ENCODE results near the gene MESD.
A peak's percentile ranks its signal among the peaks of the same experiment; 100 is the strongest.

MESD gene

DNA sequence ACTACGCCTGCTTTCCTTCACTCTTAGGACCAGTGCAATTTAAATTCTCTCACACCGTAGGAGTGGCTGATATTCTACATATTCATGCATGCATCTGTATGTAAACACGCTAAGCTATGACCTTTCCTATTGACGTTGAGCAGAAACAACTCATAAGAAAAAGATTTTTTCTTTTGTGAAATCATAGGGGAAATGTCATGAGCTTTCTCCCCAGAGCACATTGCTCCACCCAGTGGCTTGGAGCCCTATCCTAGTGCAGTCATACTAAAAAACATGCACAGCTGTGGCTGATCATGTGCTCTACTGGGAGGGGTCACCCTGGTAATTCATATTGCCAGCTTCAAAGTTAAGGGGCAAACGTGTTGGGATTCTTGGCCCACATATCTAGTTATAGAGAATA, 1.8 kb upstream of the MESD start:
- no peak for TF ChIP-seq ZFX (IDR thresholded peaks at IDR 0.05; ENCODE audit: borderline replicate concordance)
- TF ChIP-seq, protein P1, sequence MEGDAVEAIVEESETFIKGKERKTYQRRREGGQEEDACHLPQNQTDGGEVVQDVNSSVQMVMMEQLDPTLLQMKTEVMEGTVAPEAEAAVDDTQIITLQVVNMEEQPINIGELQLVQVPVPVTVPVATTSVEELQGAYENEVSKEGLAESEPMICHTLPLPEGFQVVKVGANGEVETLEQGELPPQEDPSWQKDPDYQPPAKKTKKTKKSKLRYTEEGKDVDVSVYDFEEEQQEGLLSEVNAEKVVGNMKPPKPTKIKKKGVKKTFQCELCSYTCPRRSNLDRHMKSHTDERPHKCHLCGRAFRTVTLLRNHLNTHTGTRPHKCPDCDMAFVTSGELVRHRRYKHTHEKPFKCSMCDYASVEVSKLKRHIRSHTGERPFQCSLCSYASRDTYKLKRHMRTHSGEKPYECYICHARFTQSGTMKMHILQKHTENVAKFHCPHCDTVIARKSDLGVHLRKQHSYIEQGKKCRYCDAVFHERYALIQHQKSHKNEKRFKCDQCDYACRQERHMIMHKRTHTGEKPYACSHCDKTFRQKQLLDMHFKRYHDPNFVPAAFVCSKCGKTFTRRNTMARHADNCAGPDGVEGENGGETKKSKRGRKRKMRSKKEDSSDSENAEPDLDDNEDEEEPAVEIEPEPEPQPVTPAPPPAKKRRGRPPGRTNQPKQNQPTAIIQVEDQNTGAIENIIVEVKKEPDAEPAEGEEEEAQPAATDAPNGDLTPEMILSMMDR (IDR thresholded peaks at IDR 0.05), result no peak
- H3K27ac ChIP-seq, result no peak overlapping the region

DNA sequence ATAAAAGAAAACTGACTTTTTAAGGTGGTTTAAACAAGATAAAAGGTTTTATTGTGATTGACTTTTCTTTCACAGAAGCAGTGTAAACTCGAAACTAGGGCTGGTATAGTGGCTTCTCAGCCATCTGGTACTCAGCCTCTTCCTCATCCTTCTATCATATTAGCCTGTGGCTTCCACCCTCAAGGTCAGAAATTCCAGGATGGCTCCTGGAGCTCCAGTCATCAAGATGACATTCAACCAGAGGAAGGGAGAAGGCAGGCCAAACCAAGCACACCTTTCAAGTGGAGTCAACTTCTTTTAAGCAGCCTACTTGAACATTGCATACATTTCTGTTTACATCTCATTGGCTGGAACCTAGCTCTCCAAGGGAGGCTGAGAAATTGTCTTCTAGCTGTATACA, 1.3 kb upstream of the MESD start:
- TF ChIP-seq, protein P1 (IDR thresholded peaks at IDR 0.05), result no peak
- TF ChIP-seq ZFX (IDR thresholded peaks at IDR 0.05; ENCODE audit: borderline replicate concordance), result no peak
- H3K27ac ChIP-seq, result no peak overlapping the region

DNA sequence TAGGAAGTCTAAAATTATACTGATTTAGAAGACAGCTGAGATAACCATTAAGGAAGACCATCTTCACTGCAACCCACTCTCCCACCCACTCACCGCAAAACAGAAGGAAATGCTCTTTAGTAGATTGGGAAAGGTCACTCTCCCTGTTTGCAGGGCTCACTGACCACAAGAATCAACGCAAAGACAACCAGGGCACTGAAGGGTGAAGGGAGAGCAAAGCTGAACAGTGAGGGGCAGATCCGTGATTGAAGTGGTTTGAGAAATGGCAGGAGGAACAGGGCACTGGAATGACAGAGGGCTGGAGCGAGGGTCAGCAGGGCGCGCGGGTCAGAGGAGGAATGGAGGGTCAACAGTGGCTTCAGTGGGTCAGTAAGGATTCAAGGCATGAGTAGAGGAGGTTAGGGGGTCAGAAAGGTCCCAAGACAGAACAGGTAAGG, 520 bp downstream of the MESD start:
- TF ChIP-seq, protein P1 (IDR thresholded peaks at IDR 0.05), result no peak
- no peak for TF ChIP-seq ZFX (IDR thresholded peaks at IDR 0.05; ENCODE audit: borderline replicate concordance)
- peak overlapping the region; percentile 73 for H3K27ac ChIP-seq

DNA sequence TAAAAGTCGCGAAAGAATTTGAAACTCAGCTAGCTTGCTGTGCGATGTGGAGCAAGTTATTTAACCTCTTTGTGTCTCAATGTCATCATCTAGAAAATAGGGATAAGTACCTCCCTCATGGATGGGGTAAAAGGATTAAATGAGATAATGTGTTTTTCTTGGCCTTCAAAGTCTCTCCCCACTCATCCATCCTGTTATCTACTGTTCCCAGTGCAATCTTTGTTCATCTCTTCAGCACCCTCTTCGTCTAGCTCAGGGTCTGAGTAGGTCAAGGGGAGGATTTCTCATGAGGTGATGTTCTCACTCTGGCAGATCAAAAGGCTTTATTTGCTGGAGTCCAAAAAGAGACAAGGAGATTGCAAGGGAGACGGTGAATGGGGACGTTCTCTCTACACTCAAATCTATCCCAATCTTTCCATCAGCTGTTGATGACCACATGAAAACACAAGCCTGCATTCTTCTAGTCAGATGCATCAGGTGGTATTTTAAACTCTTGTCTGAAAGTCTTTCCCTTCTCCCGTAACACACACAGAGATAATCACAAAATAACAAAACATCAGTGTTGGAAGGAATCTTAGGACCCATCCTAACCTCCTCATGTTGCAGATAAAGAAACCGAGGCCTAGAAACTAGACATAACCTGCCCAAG, 1.3 kb downstream of the MESD start:
- H3K27ac ChIP-seq, result no peak overlapping the region; the same call in 1 of the 2 replicates
- TF ChIP-seq ZFX (IDR thresholded peaks at IDR 0.05; ENCODE audit: borderline replicate concordance), result no peak
- TF ChIP-seq, protein P1 (IDR thresholded peaks at IDR 0.05), result no peak

DNA sequence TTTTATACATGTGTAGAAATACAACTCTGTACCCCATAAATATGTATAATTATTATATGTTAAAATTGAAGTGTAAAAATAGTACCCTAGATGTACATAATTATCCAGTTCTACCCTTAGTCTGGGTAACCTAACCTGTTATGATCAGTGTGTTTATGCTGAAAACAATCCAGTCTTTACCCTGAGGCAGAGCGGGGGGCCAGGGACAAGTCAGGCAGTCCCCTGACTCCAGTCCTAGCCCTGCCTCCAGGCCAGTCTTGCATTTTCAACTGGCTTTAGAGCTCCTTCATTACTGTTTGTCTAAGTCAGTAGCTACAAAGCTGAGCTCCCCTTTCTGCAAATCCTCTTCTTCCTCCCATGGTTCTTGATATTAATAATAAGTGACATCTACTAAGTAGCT, 3.1 kb downstream of the MESD start:
- H3K27ac ChIP-seq, result no peak overlapping the region
- TF ChIP-seq ZFX (IDR thresholded peaks at IDR 0.05; ENCODE audit: borderline replicate concordance), result no peak
- TF ChIP-seq, protein P1 (IDR thresholded peaks at IDR 0.05), result no peak

DNA sequence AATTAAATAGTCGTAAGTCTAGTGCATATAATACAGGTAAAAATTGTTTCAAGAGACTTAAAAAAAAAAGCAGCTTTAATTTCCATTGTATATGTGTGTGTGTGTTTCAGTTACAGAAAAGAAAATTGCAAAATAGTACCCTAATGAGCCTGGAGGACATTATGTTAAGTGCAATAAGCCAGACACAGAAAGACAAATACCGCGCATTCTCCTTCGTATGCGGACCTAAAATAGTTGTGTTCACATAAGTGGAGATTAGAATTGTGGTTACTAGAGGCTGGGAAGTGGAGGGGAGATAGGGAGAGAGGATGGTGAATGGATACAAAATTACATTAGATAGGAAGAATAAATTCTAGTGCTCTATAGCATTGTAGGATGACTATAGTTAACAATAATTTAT, 3.6 kb downstream of the MESD start:
- H3K27ac ChIP-seq, result no peak overlapping the region
- no peak for TF ChIP-seq ZFX (IDR thresholded peaks at IDR 0.05; ENCODE audit: borderline replicate concordance)
- TF ChIP-seq, protein P1 (IDR thresholded peaks at IDR 0.05), result no peak

DNA sequence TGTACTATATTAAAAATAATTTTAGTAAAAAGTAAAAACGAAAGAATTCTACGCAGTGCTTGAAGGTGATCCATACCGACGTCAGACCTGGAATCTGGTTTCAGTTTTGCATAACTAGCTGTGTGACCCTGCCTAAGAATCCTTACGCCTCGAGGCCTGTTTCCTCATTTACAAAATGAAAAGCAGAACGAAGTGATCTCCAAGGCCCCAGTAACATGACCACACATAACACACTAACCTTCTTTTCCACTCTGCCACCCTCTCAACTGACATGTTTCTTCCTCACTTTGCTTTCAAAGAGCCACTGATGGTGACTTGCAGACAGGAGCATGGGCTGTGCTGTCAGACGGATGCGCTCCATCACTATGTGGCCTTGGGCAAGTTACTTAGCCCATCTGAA, 4.8 kb downstream of the MESD start:
- H3K27ac ChIP-seq, result no peak overlapping the region
- TF ChIP-seq ZFX (IDR thresholded peaks at IDR 0.05; ENCODE audit: borderline replicate concordance), result no peak
- TF ChIP-seq, protein P1 (IDR thresholded peaks at IDR 0.05), result no peak
